K562 (cell line): ENCODE measurements around the gene PPFIA3. TPM values are rescaled to one million over a fixed set of nuclear protein-coding genes. Genes with fewer than 3 reads are reported as not detected.

ENCODE experiments used
- ATAC-seq: fragments of 200-7000 bp; cut with Tn5 transposase; 3 replicates; pipeline ENCODE4 v1.9.1; 2020; ENCODE audit warnings: moderate library complexity
- BruUV-seq: library from RNA; stranded (reverse); fragments of 400-500 nt; replicated peaks from 2 replicates; lab custom pipeline; 2021; lab: Mats Ljungman, UMichigan
- CTCF ChIA-PET: fragments of 300-600 bp; formaldehyde crosslinking; extraction: SDS; loops from one replicate; lab custom pipeline; 2021; ENCODE audit warnings: low intra/inter-chr PET ratio; lab: Yijun Ruan, JAX
- POLR2A ChIA-PET: fragments of 300-600, 350-650 bp; sonication (Branson Sonifier 250); formaldehyde crosslinking; extraction: SDS; loops from one replicate; lab custom pipeline; 2021; ENCODE audit warnings: antibody characterized with exemption, inconsistent platforms; lab: Yijun Ruan, JAX
- DNase-seq, 4 experiments: peaks; one replicate each; pipeline versions ENCODE4 v3.0.0 to v3.0.0-alpha.2; 2011 to 2018; ENCODE audit warnings: low spot score in 3 of 4, mixed read lengths in 3 of 4; ENCODE audit errors: extremely low read depth in 1 of 4
- FAIRE-seq: peaks from 2 replicates; lab custom pipeline; 2011; peaks lifted over from hg19 to GRCh38; lab: Jason Lieb, UNC
- H2AFZ ChIP-seq: 2 replicates; pipeline ENCODE4 v1.6.0; 2011; ENCODE audit warnings: low read depth, low read length, control low read depth, inconsistent platforms
- H3K27ac ChIP-seq: fragments of 200-600 bp; 3 replicates; pipeline ENCODE4 v1.8.0; 2011; ENCODE audit warnings: low read depth, mild to moderate bottlenecking, control low read depth, inconsistent platforms, low read length, moderate library complexity, mixed read lengths; ENCODE audit errors: extremely low read depth
- H3K27me3 ChIP-seq, 2 experiments: fragments of 300-600 bp in 1 of 2; 2 replicates in 1 of 2; 3 replicates in 1 of 2; pipeline versions ENCODE4 v1.6.0 to v1.8.0; 2011; ENCODE audit warnings: inconsistent platforms in 2 of 2, low read length in 2 of 2, mild to moderate bottlenecking in 1 of 2, mixed read lengths in 1 of 2, moderate library complexity in 1 of 2; ENCODE audit not compliant: control insufficient read depth in 2 of 2, insufficient read depth in 2 of 2
- H3K36me3 ChIP-seq: fragments of 300-600 bp; 3 replicates; pipeline ENCODE4 v1.8.0; 2011; ENCODE audit warnings: mild to moderate bottlenecking, low read length, inconsistent platforms; ENCODE audit not compliant: control insufficient read depth, insufficient read depth
- H3K4me1 ChIP-seq, 2 experiments: fragments of 200-600 bp in 1 of 2; replicated peaks in 1 of 2; 2 replicates in 1 of 2; 3 replicates in 1 of 2; pipeline versions ENCODE4 v1.5.1 to v1.8.0; 2011; ENCODE audit warnings: inconsistent platforms in 2 of 2, low read length in 2 of 2, mild to moderate bottlenecking in 1 of 2, mixed read lengths in 1 of 2, moderate library complexity in 1 of 2; ENCODE audit not compliant: control insufficient read depth in 2 of 2, insufficient read depth in 2 of 2
- H3K4me2 ChIP-seq: 2 replicates; pipeline ENCODE4 v1.6.1; 2011; ENCODE audit warnings: low read length, control low read depth, inconsistent platforms, mixed read lengths; ENCODE audit not compliant: insufficient read depth
- H3K4me3 ChIP-seq: fragments of 200-600 bp; sonication (generic), shearing (Covaris generic); 2 replicates; pipeline ENCODE4 v1.5.1; 2016; ENCODE audit warnings: control low read depth, inconsistent platforms
- H3K79me2 ChIP-seq: fragments of 200-600 bp; 3 replicates; pipeline ENCODE4 v1.8.0; 2011; ENCODE audit warnings: low read length, inconsistent platforms; ENCODE audit not compliant: control insufficient read depth, insufficient read depth
- H3K9ac ChIP-seq, 2 experiments: 2 replicates each; pipeline versions ENCODE4 v1.6.0 to v1.6.1; 2011; ENCODE audit warnings: low read depth in 2 of 2, low read length in 2 of 2, control low read depth in 1 of 2, inconsistent platforms in 1 of 2, mild to moderate bottlenecking in 1 of 2, mixed read lengths in 1 of 2; ENCODE audit not compliant: insufficient read depth in 1 of 2
- H3K9me1 ChIP-seq: one replicate; pipeline ENCODE4 v1.6.0; 2011; ENCODE audit warnings: inconsistent platforms, mild to moderate bottlenecking, low read length, moderate library complexity; ENCODE audit not compliant: control insufficient read depth, insufficient read depth
- H3K9me3 ChIP-seq: replicated peaks from 2 replicates; pipeline ENCODE4 v1.5.1; 2011; ENCODE audit warnings: low read depth, low read length, inconsistent platforms; ENCODE audit not compliant: control insufficient read depth, insufficient read depth
- H4K20me1 ChIP-seq: replicated peaks from 2 replicates; pipeline ENCODE4 v1.6.1; 2011; ENCODE audit warnings: low read length, inconsistent platforms, mixed read lengths; ENCODE audit not compliant: control insufficient read depth, insufficient read depth
- PRDM10 ChIP-seq: fragments of 450-650 bp; IDR thresholded peaks from 2 replicates; pipeline ENCODE4 v1.6.1; 2018; ENCODE audit not compliant: partially characterized antibody
- ZNF57 ChIP-seq: fragments of 450-650 bp; formaldehyde crosslinking; IDR thresholded peaks from 2 replicates; pipeline ENCODE4 v1.4.0; 2020; ENCODE audit warnings: mild to moderate bottlenecking, moderate library complexity
- WGBS: fragments of 100-300 bp; shearing (Covaris generic); methylation state at CpG from one replicate; pipeline ENCODE4 v1.1.6; 2016; ENCODE audit warnings: low coverage, mixed read lengths; ENCODE audit not compliant: insufficient coverage; ENCODE audit errors: missing lambda C conversion rate; 5-methylcytosine and 5-hydroxymethylcytosine counted together
- in situ Hi-C: fragments of 300-500 bp; cut with MboI; formaldehyde crosslinking; loops from 4 replicates; pipeline ENCODE4 v1.15.0; 2018; ENCODE audit warnings: inconsistent platforms, mixed read lengths
- intact Hi-C: fragments of 100-400 bp; cut with micrococcal nuclease; formaldehyde crosslinking; loops from 2 replicates; pipeline ENCODE4 v1.14.2; 2022
- polyA plus RNA-seq, 8 experiments: library from polyadenylated mRNA; depleted of rRNA in 4 of 8; stranded (reverse) in 5 of 8; unstranded in 3 of 8; fragments of >200 nt; fragmentation: Nextera tagmentation in 2 of 8; fragmentation: Illumina TruSeq in 1 of 8; extraction: Ambion mirVana in 2 of 8; extraction: Trizol in 1 of 8; gene quantifications; 2 replicates each; pipeline versions ENCODE4 v1.2.1 to v1.2.3, GENCODE V29; 2011 to 2014; ENCODE audit warnings: inconsistent platforms in 1 of 8, missing spikeins in 1 of 8
- total RNA-seq, 7 experiments: library from RNA; depleted of rRNA in 6 of 7; stranded (reverse); fragments of >200 nt in 6 of 7; fragmentation: Illumina TruSeq in 2 of 7; extraction: Trizol in 2 of 7; gene quantifications; 2 replicates each; pipeline versions ENCODE4 v1.2.1 to v1.2.3, GENCODE V29; 2011 to 2021; ENCODE audit warnings: low replicate concordance in 1 of 7

The PPFIA3 gene
- total and polyA plus RNA-seq, 9 of the 15 experiments (the other 6 are each of a cell fraction or from before 2014, with no cell fraction given): 0.10 to 53.0 (median 17.6) TPM

DNA sequence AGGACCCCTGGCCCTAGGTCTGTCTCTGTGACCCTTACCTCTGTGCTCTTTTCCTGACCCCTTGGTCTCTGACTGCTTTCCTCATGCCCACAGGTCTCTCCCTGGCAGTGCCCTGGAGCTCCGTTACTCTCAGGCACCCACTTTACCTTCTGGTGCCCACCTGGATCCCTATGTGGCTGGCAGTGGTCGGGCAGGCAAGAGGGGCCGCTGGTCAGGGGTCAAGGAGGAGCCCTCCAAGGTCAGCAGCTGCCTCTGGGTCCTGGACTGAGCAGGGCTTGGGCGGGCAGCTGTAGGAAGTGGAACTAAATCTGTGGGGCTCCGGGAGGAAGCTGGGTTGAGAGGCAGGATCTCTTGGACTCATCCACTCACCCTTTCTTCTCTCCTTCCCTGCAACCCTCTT is 16.3 kb downstream of the PPFIA3 start:
- H3K27ac ChIP-seq: peak overlapping the region; percentile 46; the same call in 2 of the 3 replicates
- no peaks in the 10 kb centered on the region for H3K9me3 ChIP-seq
- intact Hi-C loops: no loop called here
- H3K4me3 ChIP-seq: no peak overlapping the region
- 81% methylated on average over 5 of the region's 5 CpGs for WGBS
- H3K36me3 ChIP-seq: peaks cover 50% of the 10 kb centered on the region; the same call in 2 of the 3 replicates
- ChIA-PET POLR2A (interaction anchor here (0.7 kb wide), 1 partner anchor 916 kb away, joined by 3 read pairs; no protein-coding TSS in a partner anchor), CTCF (no interaction called here)
- H2AFZ ChIP-seq: no peak overlapping the region
- no TSS peak for BruUV-seq
- in situ Hi-C loops: no loop called here
- DNase-seq (no peak), ATAC-seq (no peak), FAIRE-seq (no peak)
- peak overlapping the region in 1 of 2 experiments; percentile 31; a peak in 2 of 4 replicates for H3K9ac ChIP-seq
- peak overlapping the region; percentile 32 for H3K4me2 ChIP-seq
- H3K27me3 ChIP-seq: no peaks in the 10 kb centered on the region
- H3K9me1 ChIP-seq: no peaks in the 10 kb centered on the region
- H3K79me2 ChIP-seq: no peaks in the 10 kb centered on the region; the same call in 2 of the 3 replicates
- TF ChIP-seq ZNF57 (CRISPR knock-in tag): no peak
- peak; percentile 39 for TF ChIP-seq PRDM10
- peaks cover 9 to 51% of the 10 kb centered on the region in 2 experiments; a peak in 3 of 5 replicates for H3K4me1 ChIP-seq
- no peaks in the 10 kb centered on the region for H4K20me1 ChIP-seq
